Kidney (tissue), 22 donors: ENCODE measurements around the gene SULT1C4. TPM values are rescaled to one million over a fixed set of nuclear protein-coding genes. Genes with fewer than 3 reads are reported as not detected.

Source experiments
- DNase-seq, 5 donors: peaks; one replicate each; pipeline ENCODE4 v3.0.0-alpha.2; 2013 to 2020
- FAIRE-seq: peaks from 2 replicates; lab custom pipeline; 2012; peaks lifted over from hg19 to GRCh38; lab: Jason Lieb, UNC
- H3K27ac ChIP-seq, 2 donors: one replicate each; pipeline ENCODE4 v1.7.0; 2013; ENCODE audit warnings: low read depth in 2 of 2, low read length in 2 of 2, inconsistent platforms in 1 of 2
- H3K27me3 ChIP-seq: one replicate; pipeline ENCODE4 v1.7.1; 2013; ENCODE audit warnings: low read length, inconsistent platforms; ENCODE audit not compliant: control insufficient read depth, insufficient read depth
- H3K36me3 ChIP-seq, 3 donors: one replicate each; pipeline versions ENCODE4 v1.7.0 to v1.7.1; 2013; ENCODE audit warnings: low read length in 3 of 3, control low read depth in 1 of 3, inconsistent platforms in 1 of 3; ENCODE audit not compliant: insufficient read depth in 3 of 3, control insufficient read depth in 2 of 3
- H3K4me1 ChIP-seq, 3 donors: one replicate each; pipeline versions ENCODE4 v1.7.0 to v1.7.1; 2013; ENCODE audit warnings: low read length in 3 of 3, inconsistent platforms in 1 of 3, low read depth in 1 of 3; ENCODE audit not compliant: control insufficient read depth in 2 of 3, insufficient read depth in 2 of 3
- H3K4me3 ChIP-seq, 3 donors: one replicate each; pipeline versions ENCODE4 v1.7.0 to v1.8.1; 2013; ENCODE audit warnings: low read length in 3 of 3, control low read depth in 1 of 3, inconsistent platforms in 1 of 3
- H3K9ac ChIP-seq, 3 donors: one replicate each; pipeline versions ENCODE4 v1.7.0 to v1.7.1; 2013; ENCODE audit warnings: low read length in 3 of 3, control low read depth in 1 of 3, inconsistent platforms in 1 of 3
- H3K9me3 ChIP-seq, 3 donors: one replicate each; pipeline versions ENCODE4 v1.7.0 to v1.7.1; 2013; ENCODE audit warnings: low read length in 3 of 3, control low read depth in 1 of 3, inconsistent platforms in 1 of 3; ENCODE audit not compliant: control insufficient read depth in 2 of 3, insufficient read depth in 1 of 3
- CTCF ChIP-seq: IDR thresholded peaks from 3 replicates; pipeline ENCODE4 v1.5.1; 2012; ENCODE audit warnings: mild to moderate bottlenecking, moderate library complexity, borderline replicate concordance; ENCODE audit not compliant: insufficient read depth; ENCODE audit errors: extremely low read depth
- intact Hi-C: fragments of 100-400 bp; cut with DNase I; formaldehyde crosslinking; loops from one replicate; pipeline ENCODE4 v1.11.1; 2022
- long read RNA-seq, 10 donors: library from polyadenylated mRNA in 1 of 10; unstranded in 1 of 10; transcript quantifications; one replicate each; pipeline ENCODE4 v2.0.0 and lab custom pipeline, GENCODE V29; 2021 to 2026
- polyA plus RNA-seq: library from polyadenylated mRNA; stranded (reverse); fragments of 350-450 nt; fragmentation: Illumina TruSeq; extraction: RNeasy Lipid Tissue Mini Kit (QIAGEN cat#74804); gene quantifications from one replicate; pipeline ENCODE4 v1.2.3, GENCODE V29; 2014; ENCODE audit warnings: low read depth, low replicate concordance; ENCODE audit not compliant: insufficient read depth
- total RNA-seq: library from RNA; stranded (reverse); fragmentation: NEBNext Ultra II Directional; extraction: Animal tissue kit (Norgen Biotek cat#: 25700); gene quantifications from one replicate; pipeline ENCODE4 v1.2.1, GENCODE V29; 2021
- donor health status: control.
- donor health status: control.
- donor health status: control.
- donor health status: control.
- donor health status: control.
- donor health status: DM: yes; HTN: yes; CAD: no.
- donor health status: Normal renal cell carcinoma (clear cell type).

Gene SULT1C4
- total RNA-seq (24.7 TPM), polyA plus RNA-seq (7.1 TPM)
- long read RNA-seq, donor 1, transcript SULT1C4-202 (5 exons, 1,045 nt), result major isoform, 7 of 10 reads
- long read RNA-seq, donor 1, partial matches to known transcripts, result 0 of 10 reads
- long read RNA-seq, donor 1, other reads (novel, unspliced or antisense), result 0 of 10 reads
- long read RNA-seq, donor 2, transcript SULT1C4-202 (5 exons, 1,045 nt), result major isoform, 6 of 13 reads
- long read RNA-seq, donor 2, partial matches to known transcripts, result 6 of 13 reads
- long read RNA-seq, donor 2, other reads (novel, unspliced or antisense), result 0 of 13 reads
- long read RNA-seq, donor 3, transcript SULT1C4-202 (5 exons, 1,045 nt), result major isoform, 12 of 89 reads
- long read RNA-seq, donor 3, partial matches to known transcripts, result 75 of 89 reads
- long read RNA-seq, donor 3, other reads (novel, unspliced or antisense), result 0 of 89 reads
- long read RNA-seq, donor 4, transcript SULT1C4-202 (5 exons, 1,045 nt), result major isoform, 6 of 6 reads
- long read RNA-seq, donor 4, partial matches to known transcripts, result 0 of 6 reads
- long read RNA-seq, donor 4, other reads (novel, unspliced or antisense), result 0 of 6 reads
- long read RNA-seq, donor 5, partial matches to known transcripts, result 0 of 1 reads
- long read RNA-seq, donor 5, other reads (novel, unspliced or antisense), result 0 of 1 reads
- long read RNA-seq, donor 6, partial matches to known transcripts, result 0 of 2 reads
- long read RNA-seq, donor 6, other reads (novel, unspliced or antisense), result 0 of 2 reads
- long read RNA-seq, donor 7, transcript SULT1C4-202 (5 exons, 1,045 nt), result major isoform, 8 of 15 reads
- long read RNA-seq, donor 7, partial matches to known transcripts, result 0 of 15 reads
- long read RNA-seq, donor 7, other reads (novel, unspliced or antisense), result 5 of 15 reads
- long read RNA-seq, donor 8, transcript SULT1C4-202 (5 exons, 1,045 nt), result major isoform, 7 of 7 reads
- long read RNA-seq, donor 8, partial matches to known transcripts, result 0 of 7 reads
- long read RNA-seq, donor 8, other reads (novel, unspliced or antisense), result 0 of 7 reads
- long read RNA-seq, donor 9, partial matches to known transcripts, result 0 of 3 reads
- long read RNA-seq, donor 9, other reads (novel, unspliced or antisense), result 0 of 3 reads
- long read RNA-seq, donor 10, transcript SULT1C4-202 (5 exons, 1,045 nt), result major isoform, 5 of 13 reads
- long read RNA-seq, donor 10, partial matches to known transcripts, result 6 of 13 reads
- long read RNA-seq, donor 10, other reads (novel, unspliced or antisense), result 0 of 13 reads

- peaks cover 0 to 9% (median 7%) of the 10 kb centered on the region in 3 donors for H3K4me1 ChIP-seq
- H3K9me3 ChIP-seq, result no peaks in the 10 kb centered on the region
- no peaks in the 10 kb centered on the region for H3K27me3 ChIP-seq
- DNase-seq, result peak; percentile 87 to 98 (median 97)
- H3K27ac ChIP-seq, result peak within 1 kb of the TSS; percentile 30 to 90
- TF ChIP-seq CTCF, result no peak
- intact Hi-C loops, result no loop called here
- peaks cover 0 to 7% (median 3%) of the 10 kb centered on the region in 3 donors for H3K36me3 ChIP-seq
- H3K9ac ChIP-seq, result peak within 1 kb of the TSS; percentile 75 to 94 (median 83)
- no peak for FAIRE-seq
- peak within 1 kb of the TSS; percentile 70 to 92 (median 82) for H3K4me3 ChIP-seq
Measured at GRCh38 chr2:108377815-108378630, at the start of gene SULT1C4. Gene SULT1C4 (plus strand): TSS chr2:108377954. CDS start chr2:108378338, 384 bp downstream.

- H3K27ac ChIP-seq, result no peak overlapping the region
- H3K4me1 ChIP-seq, result no peaks in the 10 kb centered on the region
- no peaks in the 10 kb centered on the region for H3K27me3 ChIP-seq
- H3K9me3 ChIP-seq, result no peaks in the 10 kb centered on the region
- no peak for TF ChIP-seq CTCF
- intact Hi-C loops, result no loop called here
- H3K36me3 ChIP-seq, result peaks cover 0 to 2% (median 0%) of the 10 kb centered on the region in 3 donors
- no peak overlapping the region for H3K9ac ChIP-seq
- FAIRE-seq, result no peak
- no peak overlapping the region for H3K4me3 ChIP-seq
- DNase-seq, result no peak
Measured at GRCh38 chr2:108329771-108330170, 48.0 kb upstream of the SULT1C4 start.

GRCh38 chr2:108330979-108331378 lies 46.8 kb upstream of the SULT1C4 start:
- Histone ChIP-seq H3K36me3 (peaks cover 0 to 2% (median 0%) of the 10 kb centered on the region in 3 donors), H3K4me3 (no peak overlapping the region), H3K9me3 (no peaks in the 10 kb centered on the region), H3K9ac (no peak overlapping the region), H3K27me3 (no peaks in the 10 kb centered on the region), H3K27ac (no peak overlapping the region), H3K4me1 (no peaks in the 10 kb centered on the region)
- peak in 2 of 5 donors; percentile 36 to 70 for DNase-seq
- intact Hi-C loops, result no loop called here
- FAIRE-seq, result no peak
- no peak for TF ChIP-seq CTCF
